OCI-LY3 (cell line): ENCODE data around the gene NR2F1-AS1.

Source experiments
- EZH2phosphoT487 ChIP-seq: fragments of 200-600 bp; shearing (Covaris generic); IDR thresholded peaks from 2 replicates; pipeline ENCODE4 v1.6.1; 2018; ENCODE audit warnings: antibody characterized with exemption, mixed run types, low read depth
- TF ChIP-seq, protein P1 (sequence below): fragments of 200-600, 300-600 bp; sonication (generic); IDR thresholded peaks from 2 replicates; pipeline ENCODE4 v1.5.1; 2014; ENCODE audit warnings: antibody characterized with exemption, low read length, low read depth

DNA sequence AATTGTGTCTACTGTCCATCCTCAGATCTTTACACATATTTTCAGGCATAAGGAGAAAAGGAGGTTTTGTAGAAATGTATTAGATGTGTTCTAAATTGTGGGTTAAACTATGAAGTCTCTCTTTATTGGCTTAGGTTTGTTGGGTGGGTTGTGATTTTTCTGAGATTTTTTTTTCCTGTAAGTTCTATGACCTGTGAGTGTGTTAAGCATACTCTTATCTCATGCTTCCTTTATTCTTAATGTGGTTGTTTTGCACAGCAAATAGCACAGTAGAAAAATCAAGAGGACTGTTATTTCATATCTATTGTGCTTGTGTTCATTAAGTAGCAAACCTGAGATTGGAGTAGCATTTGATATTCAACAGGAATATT is 25.3 kb upstream of the NR2F1-AS1 start:
- TF ChIP-seq, protein P1, sequence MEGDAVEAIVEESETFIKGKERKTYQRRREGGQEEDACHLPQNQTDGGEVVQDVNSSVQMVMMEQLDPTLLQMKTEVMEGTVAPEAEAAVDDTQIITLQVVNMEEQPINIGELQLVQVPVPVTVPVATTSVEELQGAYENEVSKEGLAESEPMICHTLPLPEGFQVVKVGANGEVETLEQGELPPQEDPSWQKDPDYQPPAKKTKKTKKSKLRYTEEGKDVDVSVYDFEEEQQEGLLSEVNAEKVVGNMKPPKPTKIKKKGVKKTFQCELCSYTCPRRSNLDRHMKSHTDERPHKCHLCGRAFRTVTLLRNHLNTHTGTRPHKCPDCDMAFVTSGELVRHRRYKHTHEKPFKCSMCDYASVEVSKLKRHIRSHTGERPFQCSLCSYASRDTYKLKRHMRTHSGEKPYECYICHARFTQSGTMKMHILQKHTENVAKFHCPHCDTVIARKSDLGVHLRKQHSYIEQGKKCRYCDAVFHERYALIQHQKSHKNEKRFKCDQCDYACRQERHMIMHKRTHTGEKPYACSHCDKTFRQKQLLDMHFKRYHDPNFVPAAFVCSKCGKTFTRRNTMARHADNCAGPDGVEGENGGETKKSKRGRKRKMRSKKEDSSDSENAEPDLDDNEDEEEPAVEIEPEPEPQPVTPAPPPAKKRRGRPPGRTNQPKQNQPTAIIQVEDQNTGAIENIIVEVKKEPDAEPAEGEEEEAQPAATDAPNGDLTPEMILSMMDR = no peak
- TF ChIP-seq EZH2phosphoT487 = no peak
